GM19025 (cell line): ENCODE data around the gene KRTAP5-2.

ENCODE experiments used
- ATAC-seq: cut with Tn5 transposase; IDR thresholded peaks from one replicate; pipeline ENCODE4 v1.9.1; 2021; ENCODE audit warnings: mild to moderate bottlenecking, low read depth, moderate library complexity; ENCODE audit not compliant: unreplicated experiment

Gene KRTAP5-2

GRCh38 chr11:1557904-1558774 lies 40.0 kb downstream of the KRTAP5-2 start:
- ATAC-seq: no peak

GRCh38 chr11:1557051-1557884 lies 40.8 kb downstream of the KRTAP5-2 start:
- no peak for ATAC-seq

GRCh38 chr11:1556278-1556902 lies 41.7 kb downstream of the KRTAP5-2 start:
- ATAC-seq: no peak

- no peak for ATAC-seq
Measured at GRCh38 chr11:1555713-1556153, 42.4 kb downstream of the KRTAP5-2 start.

GRCh38 chr11:1554981-1555712 lies 42.9 kb downstream of the KRTAP5-2 start:
- ATAC-seq: no peak

- no peak for ATAC-seq
Measured at GRCh38 chr11:1553808-1554594, 44.1 kb downstream of the KRTAP5-2 start.

- ATAC-seq: no peak
Measured at GRCh38 chr11:1549338-1550330, 48.5 kb downstream of the KRTAP5-2 start.

- no peak for ATAC-seq
Measured at GRCh38 chr11:1548221-1549070, 49.6 kb downstream of the KRTAP5-2 start.

GRCh38 chr11:1547467-1548098 lies 50.5 kb downstream of the KRTAP5-2 start:
- ATAC-seq: no peak
